ENCODE results near the gene SSH3. TPM values are rescaled to one million over a fixed set of nuclear protein-coding genes. Genes with fewer than 3 reads are reported as not detected.

SSH3 gene
- total and polyA plus RNA-seq, 4 experiments from 2014 or later = 0.79 to 26.3 (median 14.5) TPM

DNA sequence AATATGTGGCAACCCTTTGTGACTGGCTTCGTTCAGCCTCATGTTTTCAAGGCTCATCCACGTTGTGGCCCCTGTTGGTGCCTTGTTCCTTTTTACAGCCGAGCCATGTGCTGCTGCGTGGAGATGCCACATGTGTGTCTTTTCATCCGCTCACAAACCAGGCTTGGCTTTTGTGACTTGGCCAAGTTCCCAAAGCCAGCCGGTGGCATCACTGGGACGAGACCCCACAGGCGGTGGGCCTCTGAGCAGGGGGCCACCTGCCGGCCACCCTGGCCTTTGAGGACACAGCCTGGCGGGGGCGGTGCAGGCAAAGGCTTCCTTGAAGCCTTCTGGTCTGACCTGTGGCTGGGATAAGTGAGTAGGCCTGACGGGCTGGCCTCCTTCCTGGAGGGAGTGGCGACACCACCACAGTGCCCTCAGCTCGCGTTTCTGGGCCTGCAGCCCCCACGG is 26.5 kb upstream of the SSH3 start:
- Histone ChIP-seq H3K4me1 (ENCODE audit: insufficient read depth, low read length) (peaks cover 98% of the 10 kb centered on the region), H3K36me3 (ENCODE audit: insufficient read depth, low read length) (peaks cover 59% of the 10 kb centered on the region), H3K9me3 (ENCODE audit: control insufficient read depth in 1 of 2, low read length in 2 of 2) (no peaks in the 10 kb centered on the region), H3K4me3 (ENCODE audit: low read length in 2 of 2) (peak overlapping the region; percentile 42 to 49), H3K27ac (ENCODE audit: low read depth, low read length) (peak overlapping the region; percentile 95), H3K27me3 (ENCODE audit: insufficient read depth, low read length) (no peaks in the 10 kb centered on the region)
- DNase-seq = peak in 3 of 5 donors; percentile 25 to 62 (median 45)
- Mint-ChIP-seq H3K27me3 (no peaks in the 10 kb centered on the region), H3K36me3 (peaks cover 22 to 48% of the 10 kb centered on the region in 2 donors), H3K9me3 (no peaks in the 10 kb centered on the region), H3K27ac (peak overlapping the region; percentile 94 to 99 (median 97)), H3K4me1 (peaks cover 28 to 91% (median 59%) of the 10 kb centered on the region in 4 donors), H3K4me3 (peak overlapping the region; percentile 79 to 92 (median 83))
- ChIA-PET CTCF (ENCODE audit: partially characterized antibody) (interaction anchor here (0.9 to 3.3 kb wide), 10 partner anchors 9 to 127 kb away, joined by 3 to 34 read pairs (median 5); partner anchors contain the start of genes ANKRD13D, SSH3 and TBC1D10C), POLR2A (ENCODE audit: partially characterized antibody) (interaction anchor here (0.8 to 21.8 kb wide), 19 partner anchors 4 to 209 kb away, joined by 3 to 1163 read pairs (median 6); partner anchors contain the start of genes ANKRD13D, GRK2, POLD4 and PPP1CA)
- intact Hi-C loops (cut with micrococcal nuclease) = loop anchor here (1.0 to 5.0 kb wide), 4 partner anchors 9 to 230 kb away; partner anchors contain the start of genes CDK2AP2 and PITPNM1

DNA sequence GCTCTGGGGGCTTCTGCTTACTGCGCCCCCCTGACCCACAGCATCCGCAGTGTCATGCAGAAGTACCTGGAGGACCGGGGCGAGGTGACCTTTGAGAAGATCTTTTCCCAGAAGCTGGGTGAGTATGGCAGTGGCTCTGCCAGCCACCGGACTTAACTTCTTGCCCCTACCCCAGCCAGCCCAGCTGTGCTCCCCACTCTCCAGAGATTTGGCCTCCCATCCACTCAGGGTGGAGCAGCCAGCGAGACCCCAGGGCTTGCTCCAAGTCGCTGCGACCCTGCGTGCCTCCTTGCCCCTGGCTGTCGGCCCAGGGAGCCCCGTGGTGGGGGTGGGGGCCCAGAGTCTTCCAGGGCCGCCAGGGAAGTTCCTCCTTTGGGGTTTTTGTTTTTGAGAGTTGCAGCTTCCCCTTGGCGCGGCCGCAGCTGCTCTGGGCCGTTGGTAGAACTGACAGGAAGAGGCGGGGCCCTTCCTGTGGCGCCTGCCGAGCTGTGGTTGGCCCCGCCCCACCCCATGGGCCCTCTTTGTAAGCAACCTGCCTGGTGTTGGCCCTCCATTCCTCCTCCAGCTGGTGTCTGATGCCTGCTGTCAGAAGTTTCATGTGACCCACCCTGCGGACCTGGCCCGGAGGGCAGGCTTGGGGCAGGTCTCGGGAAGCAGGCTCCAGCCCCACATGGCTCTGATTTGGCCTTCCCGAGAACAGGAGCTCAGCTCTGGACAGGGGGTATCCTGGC is 25.9 kb upstream of the SSH3 start:
- Histone ChIP-seq H3K4me1 (ENCODE audit: insufficient read depth, low read length) (peaks cover 98% of the 10 kb centered on the region), H3K36me3 (ENCODE audit: insufficient read depth, low read length) (peaks cover 60% of the 10 kb centered on the region), H3K4me3 (ENCODE audit: low read length in 2 of 2) (peak overlapping the region; percentile 63 to 71), H3K27me3 (ENCODE audit: insufficient read depth, low read length) (no peaks in the 10 kb centered on the region), H3K9me3 (ENCODE audit: control insufficient read depth in 1 of 2, low read length in 2 of 2) (no peaks in the 10 kb centered on the region), H3K27ac (ENCODE audit: low read depth, low read length) (peak overlapping the region; percentile 95)
- Mint-ChIP-seq H3K36me3 (peaks cover 24 to 47% of the 10 kb centered on the region in 2 donors), H3K27ac (peak overlapping the region; percentile 94 to 99 (median 97)), H3K27me3 (no peaks in the 10 kb centered on the region), H3K9me3 (no peaks in the 10 kb centered on the region), H3K4me3 (peak overlapping the region; percentile 79 to 92 (median 83)), H3K4me1 (peaks cover 25 to 90% (median 54%) of the 10 kb centered on the region in 4 donors)
- ChIA-PET POLR2A (ENCODE audit: partially characterized antibody) (interaction anchor here (0.8 to 21.8 kb wide), 24 partner anchors 5 to 209 kb away, joined by 3 to 1163 read pairs (median 5); partner anchors contain the start of genes ANKRD13D, GRK2, POLD4 and PPP1CA), CTCF (ENCODE audit: partially characterized antibody) (interaction anchor here (0.7 to 3.3 kb wide), 12 partner anchors 9 to 127 kb away, joined by 3 to 34 read pairs (median 4); partner anchors contain the start of genes ANKRD13D, SSH3 and TBC1D10C)
- intact Hi-C loops (cut with micrococcal nuclease) = loop anchor here (1.0 to 5.0 kb wide), 4 partner anchors 9 to 230 kb away; partner anchors contain the start of genes CDK2AP2 and PITPNM1
- peak; percentile 92 to 96 (median 93) for DNase-seq

DNA sequence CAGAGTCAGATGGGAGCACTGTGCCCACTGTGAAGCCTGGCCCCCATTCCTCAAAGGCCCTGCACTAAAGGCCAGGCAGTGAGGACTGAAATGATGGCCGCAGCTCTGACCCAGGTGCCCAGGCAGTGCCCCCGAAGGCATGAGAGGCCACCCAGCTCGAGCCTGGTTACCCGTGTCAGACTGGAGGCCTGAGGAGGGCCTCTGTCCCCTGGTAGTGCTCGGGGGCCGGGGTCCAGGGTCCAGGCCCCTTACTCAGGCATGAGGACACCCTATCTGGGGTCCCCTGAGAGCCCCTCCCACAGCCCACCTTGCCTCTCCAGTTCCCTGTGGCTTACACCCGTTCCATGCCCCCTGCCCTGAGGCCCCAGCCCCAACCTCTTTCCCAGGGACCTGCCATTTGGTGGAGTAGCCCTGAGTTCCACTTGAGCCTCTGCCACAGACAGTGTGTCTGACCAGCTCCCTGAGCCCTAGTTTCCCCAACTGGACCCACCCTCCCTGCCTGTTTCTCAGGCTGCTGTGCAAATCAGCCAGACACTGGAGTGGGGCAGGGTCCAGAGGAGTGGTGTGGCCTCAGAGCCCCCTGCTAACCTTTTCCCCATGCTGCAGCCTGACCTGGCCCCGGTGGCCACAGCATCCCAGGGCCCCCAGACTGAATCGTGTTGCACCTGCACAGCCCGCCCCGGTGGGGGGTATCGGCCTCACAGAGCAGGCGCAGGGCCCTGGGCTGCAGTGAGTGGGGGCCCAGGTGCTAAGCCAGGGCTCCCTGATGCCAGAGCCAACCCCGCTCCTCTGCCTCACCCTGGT is 25.0 kb upstream of the SSH3 start:
- Histone ChIP-seq H3K36me3 (ENCODE audit: insufficient read depth, low read length) (peaks cover 60% of the 10 kb centered on the region), H3K4me1 (ENCODE audit: insufficient read depth, low read length) (peaks cover 98% of the 10 kb centered on the region), H3K27ac (ENCODE audit: low read depth, low read length) (peak overlapping the region; percentile 95), H3K4me3 (ENCODE audit: low read length in 2 of 2) (peak overlapping the region; percentile 63 to 71), H3K27me3 (ENCODE audit: insufficient read depth, low read length) (no peaks in the 10 kb centered on the region), H3K9me3 (ENCODE audit: control insufficient read depth in 1 of 2, low read length in 2 of 2) (no peaks in the 10 kb centered on the region)
- peak in 1 of 5 donors; percentile 42 for DNase-seq
- Mint-ChIP-seq H3K36me3 (peaks cover 33 to 56% of the 10 kb centered on the region in 2 donors), H3K27me3 (no peaks in the 10 kb centered on the region), H3K9me3 (no peaks in the 10 kb centered on the region), H3K4me1 (peaks cover 26 to 88% (median 48%) of the 10 kb centered on the region in 4 donors), H3K27ac (peak overlapping the region; percentile 94 to 99 (median 97)), H3K4me3 (peak overlapping the region; percentile 79 to 92 (median 83))
- ChIA-PET POLR2A (ENCODE audit: partially characterized antibody) (interaction anchor here (0.9 to 21.8 kb wide), 18 partner anchors 6 to 159 kb away, joined by 3 to 1163 read pairs (median 7); partner anchors contain the start of genes ANKRD13D, GRK2, POLD4 and PPP1CA), CTCF (ENCODE audit: partially characterized antibody) (interaction anchor here (0.7 to 3.3 kb wide), 11 partner anchors 8 to 126 kb away, joined by 3 to 34 read pairs (median 5); partner anchors contain the start of genes ANKRD13D, SSH3 and TBC1D10C)
- intact Hi-C loops (cut with micrococcal nuclease) = loop anchor here (5.0 kb wide), 1 partner anchor 229 kb away; the partner anchor contains the start of genes CDK2AP2 and PITPNM1

DNA sequence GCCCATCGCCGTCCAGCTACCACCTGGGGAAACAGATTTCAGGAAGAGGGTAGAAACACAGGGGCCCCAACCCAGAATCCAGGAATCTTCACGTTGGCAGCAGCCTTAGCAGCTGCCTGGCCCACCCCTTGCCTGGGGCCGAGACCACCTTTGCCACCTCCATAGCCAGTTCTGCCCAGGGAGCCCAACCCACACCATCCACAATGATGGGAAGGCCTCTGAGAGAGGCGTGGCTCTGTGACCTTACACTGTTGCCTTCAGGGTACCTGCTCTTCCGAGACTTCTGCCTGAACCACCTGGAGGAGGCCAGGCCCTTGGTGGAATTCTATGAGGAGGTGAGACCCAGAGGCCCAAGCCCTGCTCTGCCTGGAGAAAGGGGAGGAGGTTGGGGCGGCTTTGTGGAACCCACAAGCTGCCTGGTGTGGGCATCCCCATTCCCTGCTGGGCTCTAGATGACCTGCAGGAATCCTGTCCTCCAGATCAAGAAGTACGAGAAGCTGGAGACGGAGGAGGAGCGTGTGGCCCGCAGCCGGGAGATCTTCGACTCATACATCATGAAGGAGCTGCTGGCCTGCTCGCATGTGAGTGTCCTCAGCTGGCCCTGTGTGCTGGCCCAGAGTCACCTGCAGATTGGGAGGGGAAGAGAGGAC is 24.3 kb upstream of the SSH3 start:
- peak overlapping the region; percentile 86 to 99 (median 94) for H3K27ac Mint-ChIP-seq
- H3K9me3 Mint-ChIP-seq = no peaks in the 10 kb centered on the region
- DNase-seq = no peak
- H3K36me3 Mint-ChIP-seq = peaks cover 40 to 61% of the 10 kb centered on the region in 2 donors
- CTCF ChIA-PET (ENCODE audit: partially characterized antibody) = interaction anchor here (1.0 to 3.3 kb wide), 3 partner anchors 10 to 38 kb away, joined by 3 to 34 read pairs (median 5); partner anchors contain the start of gene ANKRD13D
- peaks cover 27 to 86% (median 47%) of the 10 kb centered on the region in 4 donors for H3K4me1 Mint-ChIP-seq
- peak overlapping the region in 7 of 8 donors; percentile 21 to 53 (median 50) for H3K4me3 Mint-ChIP-seq
- POLR2A ChIA-PET (ENCODE audit: partially characterized antibody) = interaction anchor here (0.8 to 21.8 kb wide), 8 partner anchors 6 to 130 kb away, joined by 3 to 1163 read pairs (median 33); partner anchors contain the start of genes ANKRD13D, GRK2, POLD4 and SSH3
- peak overlapping the region; percentile 95 for H3K27ac ChIP-seq (ENCODE audit: low read depth, low read length)
- H3K4me3 ChIP-seq (ENCODE audit: low read length in 2 of 2) = peak overlapping the region in 1 of 2 donors; percentile 63
- H3K36me3 ChIP-seq (ENCODE audit: insufficient read depth, low read length) = peaks cover 66% of the 10 kb centered on the region
- H3K9me3 ChIP-seq (ENCODE audit: control insufficient read depth in 1 of 2, low read length in 2 of 2) = no peaks in the 10 kb centered on the region
- peaks cover 98% of the 10 kb centered on the region for H3K4me1 ChIP-seq (ENCODE audit: insufficient read depth, low read length)
- no peaks in the 10 kb centered on the region for H3K27me3 ChIP-seq (ENCODE audit: insufficient read depth, low read length)
- no peaks in the 10 kb centered on the region for H3K27me3 Mint-ChIP-seq
- intact Hi-C loops (cut with micrococcal nuclease) = loop anchor here (5.0 kb wide), 1 partner anchor 228 kb away; the partner anchor contains the start of genes CDK2AP2 and PITPNM1

DNA sequence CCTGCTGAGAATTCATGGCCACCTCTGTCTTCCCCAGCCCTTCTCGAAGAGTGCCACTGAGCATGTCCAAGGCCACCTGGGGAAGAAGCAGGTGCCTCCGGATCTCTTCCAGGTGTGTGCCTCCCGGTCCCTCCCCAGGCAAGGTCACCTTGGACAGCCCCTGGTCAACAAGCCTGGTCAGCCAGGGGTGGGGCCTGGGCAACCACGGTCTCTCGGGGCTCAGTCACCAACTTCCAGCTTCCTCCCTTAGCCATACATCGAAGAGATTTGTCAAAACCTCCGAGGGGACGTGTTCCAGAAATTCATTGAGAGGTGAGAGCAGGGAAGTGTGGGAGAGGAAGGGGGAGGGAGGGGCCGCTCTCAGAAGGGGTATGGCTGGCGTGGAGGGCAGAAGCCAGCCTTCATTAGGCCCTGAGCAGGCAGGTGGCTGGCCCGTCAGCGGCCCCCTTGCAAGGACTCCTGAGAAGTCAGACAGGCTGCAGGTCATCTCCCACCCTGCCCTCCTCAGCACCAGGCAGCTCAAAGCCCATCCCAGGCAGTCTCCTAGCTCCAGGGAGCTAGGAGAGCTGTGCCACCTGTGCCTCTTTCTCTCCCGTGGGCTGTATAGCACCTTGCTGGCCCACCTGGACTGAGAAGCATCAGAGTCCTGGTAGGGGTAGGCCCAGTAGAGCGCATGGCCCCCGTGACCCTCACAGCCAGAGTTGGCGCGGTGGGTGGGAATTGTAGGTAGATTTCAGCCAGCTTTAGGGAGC is 23.6 kb upstream of the SSH3 start:
- peak overlapping the region in 2 of 8 donors; percentile 21 to 30 for H3K4me3 Mint-ChIP-seq
- H3K36me3 Mint-ChIP-seq = peaks cover 40 to 59% of the 10 kb centered on the region in 2 donors
- H3K4me1 Mint-ChIP-seq = peaks cover 27 to 85% (median 43%) of the 10 kb centered on the region in 4 donors
- ChIA-PET CTCF (ENCODE audit: partially characterized antibody) (interaction anchor here (1.0 to 3.3 kb wide), 5 partner anchors 8 to 38 kb away, joined by 3 to 34 read pairs (median 4); partner anchors contain the start of gene ANKRD13D), POLR2A (ENCODE audit: partially characterized antibody) (interaction anchor here (0.8 to 21.8 kb wide), 7 partner anchors 7 to 40 kb away, joined by 4 to 1163 read pairs (median 47); partner anchors contain the start of genes ANKRD13D, GRK2 and SSH3)
- intact Hi-C loops (cut with micrococcal nuclease) = loop anchor here (5.0 kb wide), 1 partner anchor 228 kb away; the partner anchor contains the start of genes CDK2AP2 and PITPNM1
- Histone ChIP-seq H3K27ac (ENCODE audit: low read depth, low read length) (peak overlapping the region; percentile 95), H3K36me3 (ENCODE audit: insufficient read depth, low read length) (peaks cover 73% of the 10 kb centered on the region), H3K27me3 (ENCODE audit: insufficient read depth, low read length) (no peaks in the 10 kb centered on the region), H3K4me3 (ENCODE audit: low read length in 2 of 2) (no peak overlapping the region), H3K4me1 (ENCODE audit: insufficient read depth, low read length) (peaks cover 94% of the 10 kb centered on the region), H3K9me3 (ENCODE audit: control insufficient read depth in 1 of 2, low read length in 2 of 2) (no peaks in the 10 kb centered on the region)
- no peak for DNase-seq
- H3K9me3 Mint-ChIP-seq = no peaks in the 10 kb centered on the region
- H3K27me3 Mint-ChIP-seq = no peaks in the 10 kb centered on the region
- peak overlapping the region; percentile 89 to 99 (median 94) for H3K27ac Mint-ChIP-seq
